C4-2B (cell line): ENCODE measurements around the gene ARL6IP4.

Source experiments
- CTCF ChIP-seq: fragments of 450-650 bp; conservative IDR thresholded peaks from 2 replicates; pipeline ENCODE4 v1.5.1; 2017; ENCODE audit warnings: mild to moderate bottlenecking
- ZFX ChIP-seq: fragments of 450-650 bp; IDR thresholded peaks from 2 replicates; pipeline ENCODE4 v1.6.1; 2017

- TF ChIP-seq CTCF (no peak), ZFX (no peak)
Measured at GRCh38 chr12:122965321-122965751, 15.1 kb upstream of the ARL6IP4 start.
